GM23248 (cell line): ENCODE results near the gene RBFOX2.

Source experiments
- EZH2 ChIP-seq: fragments of 200-600 bp; sonication (generic); IDR thresholded peaks from 2 replicates; pipeline ENCODE4 v1.6.1; 2018; ENCODE audit warnings: antibody characterized with exemption, mild to moderate bottlenecking; ENCODE audit not compliant: insufficient read depth, poor library complexity, severe bottlenecking
- EZH2phosphoT487 ChIP-seq: fragments of 200-600 bp; sonication (generic); IDR thresholded peaks from 2 replicates; pipeline ENCODE4 v1.6.1; 2018; ENCODE audit warnings: antibody characterized with exemption, moderate library complexity, mild to moderate bottlenecking, low read depth; ENCODE audit not compliant: insufficient read depth

DNA sequence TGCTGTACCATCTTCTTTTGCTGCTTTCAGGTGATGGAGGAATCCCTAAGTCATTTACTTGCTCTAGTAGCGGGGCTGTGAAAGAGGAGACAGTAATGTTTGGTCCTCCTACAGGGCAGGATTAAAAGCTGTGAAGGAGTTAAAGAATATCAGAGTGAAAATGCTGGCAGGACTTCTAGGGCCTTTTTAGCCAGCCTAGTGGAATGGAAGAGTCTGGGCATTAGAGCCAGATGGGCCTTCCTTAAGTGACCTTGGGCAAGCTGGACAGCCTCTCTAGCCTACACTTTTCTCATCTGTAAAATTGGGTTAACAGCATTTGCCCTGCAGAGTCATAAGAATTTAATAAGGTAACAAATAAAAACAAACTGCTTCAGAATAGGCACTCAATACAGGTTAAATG, 114.7 kb downstream of the RBFOX2 start:
- TF ChIP-seq EZH2phosphoT487, result no peak
- TF ChIP-seq EZH2, result no peak
